Measurements from ENCODE around the gene IDI2.

- TF ChIP-seq GATA2 (IDR thresholded peaks at IDR 0.05; ENCODE audit: low read depth, low read length) (no peak), GATA3 (IDR thresholded peaks at IDR 0.05; ENCODE audit: low read depth, low read length) (no peak)
These were observed 39.2 kb upstream of the IDI2 start for GRCh38 chr10:1064964-1065247.
